ENCODE measurements around the gene AQP10. TPM values are rescaled to one million over a fixed set of nuclear protein-coding genes. Genes with fewer than 3 reads are reported as not detected.
"Not testable (repeated sequence)": the region's sequence is repeated elsewhere in the genome, so short reads cannot be mapped to it uniquely, and the experiment has no call there.

The AQP10 gene
- polyA plus RNA-seq, 1 experiment: not detected

- no peak overlapping the region for H3K4me3 ChIP-seq (ENCODE audit: low read depth, low read length)
- CTCF ChIA-PET: interaction anchor here (0.5 to 5.4 kb wide), 51 partner anchors 10 to 702 kb away, joined by 3 to 145 read pairs (median 4); partner anchors contain the start of genes ATP8B2 and TPM3
- TF ChIP-seq, protein P1, sequence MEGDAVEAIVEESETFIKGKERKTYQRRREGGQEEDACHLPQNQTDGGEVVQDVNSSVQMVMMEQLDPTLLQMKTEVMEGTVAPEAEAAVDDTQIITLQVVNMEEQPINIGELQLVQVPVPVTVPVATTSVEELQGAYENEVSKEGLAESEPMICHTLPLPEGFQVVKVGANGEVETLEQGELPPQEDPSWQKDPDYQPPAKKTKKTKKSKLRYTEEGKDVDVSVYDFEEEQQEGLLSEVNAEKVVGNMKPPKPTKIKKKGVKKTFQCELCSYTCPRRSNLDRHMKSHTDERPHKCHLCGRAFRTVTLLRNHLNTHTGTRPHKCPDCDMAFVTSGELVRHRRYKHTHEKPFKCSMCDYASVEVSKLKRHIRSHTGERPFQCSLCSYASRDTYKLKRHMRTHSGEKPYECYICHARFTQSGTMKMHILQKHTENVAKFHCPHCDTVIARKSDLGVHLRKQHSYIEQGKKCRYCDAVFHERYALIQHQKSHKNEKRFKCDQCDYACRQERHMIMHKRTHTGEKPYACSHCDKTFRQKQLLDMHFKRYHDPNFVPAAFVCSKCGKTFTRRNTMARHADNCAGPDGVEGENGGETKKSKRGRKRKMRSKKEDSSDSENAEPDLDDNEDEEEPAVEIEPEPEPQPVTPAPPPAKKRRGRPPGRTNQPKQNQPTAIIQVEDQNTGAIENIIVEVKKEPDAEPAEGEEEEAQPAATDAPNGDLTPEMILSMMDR (IDR thresholded peaks at IDR 0.05; ENCODE audit: low read depth, low read length): no peak
- peak overlapping the region; percentile 90 for H3K27ac ChIP-seq (ENCODE audit: low read depth, low read length)
- POLR2A ChIA-PET: interaction anchor here (0.7 to 2.7 kb wide), 2 partner anchors 8 to 114 kb away, joined by 3 to 9 read pairs; partner anchors contain the start of gene UBAP2L
- no peak for DNase-seq (ENCODE audit: low read depth, low spot score)
- H3K27me3 ChIP-seq (ENCODE audit: control insufficient read depth, insufficient read depth, low read length): no peaks in the 10 kb centered on the region
- H3K9me3 ChIP-seq (ENCODE audit: control insufficient read depth, insufficient read depth, low read length): no peaks in the 10 kb centered on the region
Measured at GRCh38 chr1:154334079-154335024, 13.5 kb downstream of the AQP10 start.

DNA sequence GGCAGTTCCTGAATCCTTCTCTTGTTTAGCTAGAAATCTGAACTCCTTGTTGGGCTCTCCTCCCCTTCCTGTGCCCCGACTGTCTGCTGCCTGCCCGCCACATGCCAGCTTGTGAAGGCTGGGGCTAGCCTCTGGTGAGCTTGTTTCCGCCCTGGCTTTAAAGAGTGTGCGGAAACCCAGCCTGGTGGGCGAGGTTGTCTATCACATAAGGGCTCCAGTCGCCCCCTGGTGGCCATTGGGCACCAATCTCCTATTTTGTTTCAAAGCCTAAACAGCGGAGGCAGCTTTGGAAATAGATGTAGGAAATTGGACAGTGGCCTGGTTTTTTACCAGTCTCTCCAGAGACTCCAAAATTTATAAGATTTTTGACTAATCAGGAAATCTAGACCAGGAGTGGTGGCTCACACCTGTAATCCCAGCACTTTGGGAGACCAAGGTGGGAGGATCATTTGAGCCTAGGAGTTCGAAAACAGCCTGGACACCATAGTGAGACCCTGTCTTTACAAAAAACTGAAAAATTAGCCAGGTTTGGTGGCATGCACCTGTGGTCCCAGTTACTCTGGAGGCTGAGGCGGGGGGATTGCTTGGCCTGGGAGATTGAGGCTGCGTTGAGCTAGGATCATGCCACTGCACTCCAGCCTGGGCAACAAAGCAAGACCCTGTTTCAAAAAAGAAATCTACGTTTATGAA lies 14.3 kb downstream of the AQP10 start:
- POLR2A ChIA-PET: interaction anchor here (0.7 to 2.7 kb wide), 2 partner anchors 9 to 115 kb away, joined by 3 to 9 read pairs; partner anchors contain the start of gene UBAP2L

GRCh38 chr1:154337253-154337894 lies 16.5 kb downstream of the AQP10 start:
- no peak overlapping the region for H3K4me3 ChIP-seq (ENCODE audit: low read depth, low read length)
- no peaks in the 10 kb centered on the region; the same call in 1 of the 2 replicates for H3K9me3 ChIP-seq (ENCODE audit: control insufficient read depth, insufficient read depth, low read length)
- no peaks in the 10 kb centered on the region for H3K27me3 ChIP-seq (ENCODE audit: control insufficient read depth, insufficient read depth, low read length)
- TF ChIP-seq, protein P1 (IDR thresholded peaks at IDR 0.05; ENCODE audit: low read depth, low read length): no peak
- no peak overlapping the region for H3K27ac ChIP-seq (ENCODE audit: low read depth, low read length)
- DNase-seq (ENCODE audit: low read depth, low spot score): no peak
- CTCF ChIA-PET: interaction anchor here (0.6 to 5.4 kb wide), 6 partner anchors 12 to 209 kb away, joined by 3 to 145 read pairs (median 6); partner anchors contain the start of gene ATP8B2
- POLR2A ChIA-PET: no interaction called here

More for the DNA sequence above, 14.3 kb downstream of the AQP10 start:
- CTCF ChIA-PET: interaction anchor here (0.5 to 5.4 kb wide), 55 partner anchors 11 to 703 kb away, joined by 3 to 145 read pairs (median 4); partner anchors contain the start of genes ATP8B2 and TPM3
- peak overlapping the region; percentile 90 for H3K27ac ChIP-seq (ENCODE audit: low read depth, low read length)
- no peak for DNase-seq (ENCODE audit: low read depth, low spot score)
- TF ChIP-seq, protein P1 (IDR thresholded peaks at IDR 0.05; ENCODE audit: low read depth, low read length): peak; percentile 88
- no peaks in the 10 kb centered on the region for H3K27me3 ChIP-seq (ENCODE audit: control insufficient read depth, insufficient read depth, low read length)
- no peaks in the 10 kb centered on the region for H3K9me3 ChIP-seq (ENCODE audit: control insufficient read depth, insufficient read depth, low read length)
- no peak overlapping the region for H3K4me3 ChIP-seq (ENCODE audit: low read depth, low read length)

- ChIA-PET POLR2A (no interaction called here), CTCF (no interaction called here)
Measured at GRCh38 chr1:154338875-154339274, 18.0 kb downstream of the AQP10 start.

DNA sequence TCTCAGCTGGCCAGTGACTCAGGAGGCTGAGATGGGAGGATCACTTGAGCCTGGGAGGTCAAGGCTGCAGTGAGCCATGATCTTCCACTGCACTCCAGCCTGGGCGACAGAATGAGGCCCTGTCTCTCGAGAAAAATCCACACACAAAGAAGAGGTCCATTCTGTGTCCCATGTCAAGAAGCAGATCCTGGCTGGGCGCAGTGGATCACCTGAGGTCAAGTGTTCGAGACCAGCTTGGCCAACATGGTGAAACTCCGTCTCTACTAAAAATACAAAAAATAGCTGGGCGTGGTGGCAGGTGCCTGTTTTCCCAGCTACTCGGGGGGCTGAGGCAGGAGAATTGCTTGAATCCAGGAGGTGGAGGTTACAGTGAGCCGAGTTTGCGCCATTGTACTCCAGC lies 20.5 kb downstream of the AQP10 start:
- CTCF ChIA-PET: interaction anchor here (1.2 kb wide), 1 partner anchor 15 kb away, joined by 3 read pairs; no protein-coding TSS in a partner anchor
- not testable (repeated sequence) for H3K9me3 ChIP-seq (ENCODE audit: control insufficient read depth, insufficient read depth, low read length)
- POLR2A ChIA-PET: interaction anchor here (0.7 kb wide), 1 partner anchor 79 kb away, joined by 3 read pairs; no protein-coding TSS in a partner anchor

More at GRCh38 chr1:154338875-154339274, 18.0 kb downstream of the AQP10 start:
- TF ChIP-seq, protein P1 (IDR thresholded peaks at IDR 0.05; ENCODE audit: low read depth, low read length): no peak
- Histone ChIP-seq H3K27ac (ENCODE audit: low read depth, low read length) (peak overlapping the region; percentile 0), H3K27me3 (ENCODE audit: control insufficient read depth, insufficient read depth, low read length) (no peaks in the 10 kb centered on the region), H3K4me3 (ENCODE audit: low read depth, low read length) (no peak overlapping the region), H3K9me3 (ENCODE audit: control insufficient read depth, insufficient read depth, low read length) (no peaks in the 10 kb centered on the region; the same call in 1 of the 2 replicates)
- DNase-seq (ENCODE audit: low read depth, low spot score): no peak

More for the DNA sequence above, 20.5 kb downstream of the AQP10 start:
- H3K27ac ChIP-seq (ENCODE audit: low read depth, low read length); DNase-seq (ENCODE audit: low read depth, low spot score); H3K27me3 ChIP-seq (ENCODE audit: control insufficient read depth, insufficient read depth, low read length); H3K4me3 ChIP-seq (ENCODE audit: low read depth, low read length): not testable (repeated sequence)
